Activated CD8-positive, alpha-beta memory T cell treated with anti-CD3 and anti-CD28 coated beads for 36 hours (primary cell): ENCODE results near the gene FAM98C. TPM values are rescaled to one million over a fixed set of nuclear protein-coding genes. Genes with fewer than 3 reads are reported as not detected.

Source experiments
- CTCF ChIA-PET: fragments of 350-600 bp; sonication (Branson Sonifier 250); formaldehyde crosslinking; loops from one replicate; lab custom pipeline; 2021; ENCODE audit warnings: antibody characterized with exemption; lab: Charles Lee
- POLR2A ChIA-PET: fragments of 350-600 bp; sonication (Branson Sonifier 250); formaldehyde crosslinking; loops from one replicate; lab custom pipeline; 2021; ENCODE audit warnings: antibody characterized with exemption; lab: Charles Lee
- total RNA-seq, 2 experiments: library from RNA; stranded (reverse); gene quantifications; one replicate each; pipeline ENCODE4 v1.2.3, GENCODE V29; 2021

The FAM98C gene
- total RNA-seq, 2 experiments from 2014 or later, result 15.0 to 16.0 TPM

GRCh38 chr19:38374332-38375097, 28.4 kb upstream of the FAM98C start, which contains the start of gene PSMD8:
Gene PSMD8 (plus strand): TSS chr19:38374571. CDS start chr19:38374602, 31 bp downstream.
- POLR2A ChIA-PET, result interaction anchor here (0.6 to 1.9 kb wide), 9 partner anchors 9 to 1061 kb away, joined by 3 to 15 read pairs (median 5); partner anchors contain the start of genes CATSPERG, FAM98C, GGN and RPS16
- CTCF ChIA-PET, result interaction anchor here (0.6 to 2.0 kb wide), 9 partner anchors 12 to 474 kb away, joined by 3 to 15 read pairs (median 4); partner anchors contain the start of genes CATSPERG and FAM98C

DNA sequence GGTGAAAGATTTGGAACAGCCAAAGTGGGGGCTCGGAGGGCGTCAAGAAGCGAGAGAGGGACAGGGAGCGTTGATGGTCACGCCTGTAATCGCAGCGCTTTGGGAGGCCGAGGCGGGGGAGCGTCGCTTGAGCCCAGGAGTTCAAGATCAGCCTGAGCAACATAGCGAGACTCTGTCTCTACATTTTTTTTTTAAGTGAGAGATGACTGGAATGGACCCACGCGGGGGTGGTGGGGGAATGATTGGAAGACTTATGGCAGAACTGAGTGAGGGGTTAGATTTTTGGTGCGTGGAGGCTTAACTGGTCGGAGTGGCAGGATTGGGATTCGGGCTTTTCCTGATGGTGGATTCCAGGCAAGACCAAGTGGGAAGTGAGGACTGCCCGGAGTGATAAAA, 27.8 kb upstream of the FAM98C start:
- POLR2A ChIA-PET, result interaction anchor here (0.6 to 1.9 kb wide), 3 partner anchors 13 to 437 kb away, joined by 3 to 15 read pairs (median 14); partner anchors contain the start of genes FAM98C, GGN and SPRED3

GRCh38 chr19:38375748-38376147, 27.1 kb upstream of the FAM98C start:
- POLR2A ChIA-PET, result interaction anchor here (0.7 to 1.3 kb wide), 2 partner anchors 13 to 28 kb away, joined by 3 read pairs; partner anchors contain the start of gene FAM98C

More for the DNA sequence above, 27.8 kb upstream of the FAM98C start:
- CTCF ChIA-PET, result interaction anchor here (1.7 to 2.0 kb wide), 3 partner anchors 19 to 131 kb away, joined by 6 to 10 read pairs (median 7); partner anchors contain the start of gene FAM98C

GRCh38 chr19:38376576-38376975, 26.3 kb upstream of the FAM98C start:
- POLR2A ChIA-PET, result interaction anchor here (0.5 to 1.3 kb wide), 2 partner anchors 27 to 446 kb away, joined by 3 to 4 read pairs; partner anchors contain the start of gene FAM98C
- CTCF ChIA-PET, result interaction anchor here (1.1 kb wide), 1 partner anchor 20 kb away, joined by 3 read pairs; no protein-coding TSS in a partner anchor

More at GRCh38 chr19:38375748-38376147, 27.1 kb upstream of the FAM98C start:
- CTCF ChIA-PET, result interaction anchor here (0.9 to 2.0 kb wide), 3 partner anchors 19 to 40 kb away, joined by 3 to 7 read pairs (median 6); partner anchors contain the start of genes CATSPERG and FAM98C

- ChIA-PET CTCF (interaction anchor here (1.1 kb wide), 1 partner anchor 20 kb away, joined by 3 read pairs; no protein-coding TSS in a partner anchor), POLR2A (interaction anchor here (0.6 kb wide), 1 partner anchor 33 kb away, joined by 4 read pairs; no protein-coding TSS in a partner anchor)
Measured at GRCh38 chr19:38377052-38377451, 25.8 kb upstream of the FAM98C start.

GRCh38 chr19:38378866-38379265, 24.0 kb upstream of the FAM98C start:
- ChIA-PET CTCF (no interaction called here), POLR2A (no interaction called here)

DNA sequence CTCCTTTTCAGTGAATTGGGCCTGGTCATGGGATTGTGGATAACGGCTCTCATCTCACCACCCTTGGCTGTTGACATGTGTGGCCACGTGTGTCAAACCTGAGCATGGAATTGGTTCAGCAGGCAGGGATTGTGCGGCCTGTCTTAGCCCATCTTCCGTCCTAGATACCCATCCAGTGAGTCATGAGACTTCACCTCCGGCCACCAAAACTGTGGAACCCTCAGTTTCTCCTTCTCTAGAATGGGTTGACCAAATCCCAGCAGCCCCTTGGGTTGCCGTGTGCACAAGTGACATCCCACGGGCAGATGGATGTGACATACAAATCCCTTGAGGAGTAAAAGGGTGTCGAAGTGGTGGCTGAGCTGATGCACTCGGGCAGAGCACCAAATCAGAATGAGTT, 21.8 kb upstream of the FAM98C start:
- CTCF ChIA-PET, result no interaction called here

GRCh38 chr19:38383184-38383583, 19.7 kb upstream of the FAM98C start:
- ChIA-PET CTCF (no interaction called here), POLR2A (interaction anchor here (1.3 kb wide), 1 partner anchor 9 kb away, joined by 3 read pairs; the partner anchor contains the start of gene PSMD8)

More for the DNA sequence above, 21.8 kb upstream of the FAM98C start:
- POLR2A ChIA-PET, result no interaction called here

DNA sequence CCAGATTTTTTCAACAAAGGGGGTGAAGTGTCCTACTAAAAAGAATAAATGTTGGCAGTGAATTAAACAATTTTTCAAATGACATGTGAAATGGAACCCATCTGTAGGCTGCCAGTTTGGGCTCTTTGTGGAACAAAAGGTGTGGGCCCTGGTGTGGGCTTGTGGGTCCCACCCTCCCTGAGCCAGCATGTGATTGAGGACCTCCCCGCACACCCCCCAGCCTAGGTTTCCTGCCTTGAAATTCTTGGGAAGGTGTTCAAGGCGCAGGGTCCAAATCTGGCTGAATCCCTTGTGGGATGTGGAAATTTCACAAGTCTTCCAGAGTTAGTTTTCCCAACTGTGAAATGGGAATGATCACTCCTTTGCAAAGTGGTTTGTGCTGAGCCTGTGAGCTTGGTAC, 19.1 kb upstream of the FAM98C start:
- CTCF ChIA-PET, result interaction anchor here (0.9 kb wide), 1 partner anchor 20 kb away, joined by 4 read pairs; the partner anchor contains the start of gene FAM98C
- POLR2A ChIA-PET, result interaction anchor here (1.3 kb wide), 1 partner anchor 9 kb away, joined by 3 read pairs; the partner anchor contains the start of gene PSMD8

GRCh38 chr19:38384209-38385027, 18.5 kb upstream of the FAM98C start:
- CTCF ChIA-PET, result interaction anchor here (0.9 kb wide), 1 partner anchor 19 kb away, joined by 4 read pairs; the partner anchor contains the start of gene FAM98C

DNA sequence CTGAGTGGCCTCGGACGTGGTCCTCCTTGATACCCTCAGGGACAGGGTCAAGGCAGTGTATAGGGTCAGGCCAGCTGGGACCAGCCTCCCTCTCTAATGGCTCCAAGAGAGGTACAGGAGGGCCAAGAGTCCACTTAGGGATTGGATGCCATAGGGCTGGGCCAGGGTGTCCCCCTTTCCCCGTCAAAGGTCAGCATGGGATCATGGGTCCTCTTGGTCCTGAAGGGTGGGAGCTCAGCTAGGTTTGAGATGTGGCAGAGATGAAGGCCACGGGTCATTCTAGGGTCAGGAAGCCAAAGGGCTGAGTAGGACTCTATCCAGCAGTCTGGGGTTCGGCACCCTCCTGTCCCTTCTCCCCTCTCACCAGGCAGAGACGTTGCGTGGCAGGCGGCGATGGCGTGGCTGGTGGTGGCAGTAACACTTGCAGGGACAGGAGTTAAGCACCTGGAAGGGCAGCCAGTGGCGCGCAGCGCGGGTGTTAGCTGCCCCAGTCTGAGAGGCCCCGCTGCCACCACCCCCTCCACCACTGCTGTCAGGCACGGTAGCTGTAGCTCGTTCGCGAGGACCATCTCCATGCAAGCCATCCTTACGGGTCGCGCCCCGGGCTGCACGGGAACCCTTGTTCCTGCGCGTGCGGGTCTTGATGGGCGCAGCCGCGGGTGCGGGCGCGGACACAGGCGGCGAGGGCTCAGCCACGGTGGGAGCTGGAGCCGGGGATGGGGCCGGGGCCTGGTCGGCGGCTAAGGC, 17.7 kb upstream of the FAM98C start:
- ChIA-PET CTCF (interaction anchor here (0.5 kb wide), 1 partner anchor 127 kb away, joined by 3 read pairs; no protein-coding TSS in a partner anchor), POLR2A (no interaction called here)

More at GRCh38 chr19:38384209-38385027, 18.5 kb upstream of the FAM98C start:
- POLR2A ChIA-PET, result interaction anchor here (1.3 kb wide), 1 partner anchor 10 kb away, joined by 3 read pairs; the partner anchor contains the start of gene PSMD8

DNA sequence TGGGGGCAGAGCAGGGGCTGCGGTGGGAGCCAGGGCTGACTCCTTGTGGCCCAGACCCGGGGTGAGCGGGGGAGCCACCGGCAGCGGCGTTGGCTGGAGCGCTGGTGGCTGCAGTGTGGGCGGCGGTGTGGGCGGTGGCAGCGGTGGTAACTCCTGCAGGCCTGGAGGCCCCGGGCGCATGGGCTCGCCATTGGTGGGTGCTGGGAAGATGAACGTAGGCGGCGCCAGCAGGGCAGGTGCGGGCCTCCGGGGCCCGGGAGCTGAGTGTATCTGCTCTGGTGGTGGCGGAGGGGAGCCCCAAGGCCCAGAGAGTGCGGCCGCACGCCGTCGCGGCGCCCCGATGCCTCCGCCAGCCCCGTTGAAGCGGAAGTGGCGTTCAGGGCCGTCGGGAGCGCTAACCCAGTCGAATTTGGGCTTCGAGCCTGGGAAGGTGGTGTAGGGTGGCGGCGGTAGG, 17.1 kb upstream of the FAM98C start:
- POLR2A ChIA-PET, result no interaction called here
- CTCF ChIA-PET, result interaction anchor here (0.5 kb wide), 1 partner anchor 127 kb away, joined by 3 read pairs; no protein-coding TSS in a partner anchor

GRCh38 chr19:38386300-38386970, 16.5 kb upstream of the FAM98C start:
- ChIA-PET POLR2A (interaction anchor here (2.7 kb wide), 1 partner anchor 12 kb away, joined by 15 read pairs; the partner anchor contains the start of gene PSMD8), CTCF (interaction anchor here (1.0 to 4.7 kb wide), 2 partner anchors 10 to 16 kb away, joined by 3 to 25 read pairs; partner anchors contain the start of gene FAM98C)

GRCh38 chr19:38386971-38387549, 15.8 kb upstream of the FAM98C start:
- ChIA-PET CTCF (interaction anchor here (1.0 to 4.7 kb wide), 4 partner anchors 9 to 485 kb away, joined by 3 to 25 read pairs (median 4); partner anchors contain the start of gene FAM98C), POLR2A (interaction anchor here (1.5 to 2.7 kb wide), 2 partner anchors 13 to 16 kb away, joined by 5 to 15 read pairs; partner anchors contain the start of genes FAM98C and PSMD8)

- ChIA-PET POLR2A (interaction anchor here (0.6 to 2.7 kb wide), 3 partner anchors 13 to 352 kb away, joined by 4 to 15 read pairs (median 5); partner anchors contain the start of genes FAM98C and PSMD8), CTCF (interaction anchor here (1.0 to 4.7 kb wide), 5 partner anchors 9 to 485 kb away, joined by 3 to 25 read pairs (median 4); partner anchors contain the start of genes CATSPERG and FAM98C)
Measured at GRCh38 chr19:38387550-38388348, 15.1 kb upstream of the FAM98C start, which contains the start of gene GGN. Gene GGN (minus strand): TSS chr19:38388034. CDS start chr19:38387261, 773 bp downstream.
